Upper lobe of right lung (tissue), 1 donor: Measurements from ENCODE around the gene SECISBP2. TPM values are rescaled to one million over a fixed set of nuclear protein-coding genes. Genes with fewer than 3 reads are reported as not detected.

Source experiments
- ATAC-seq: fragments of 200-7000 bp; cut with Tn5 transposase; one replicate; pipeline ENCODE4 v1.9.1; 2020; ENCODE audit warnings: mild to moderate bottlenecking, moderate library complexity
- DNase-seq: peaks from one replicate; pipeline ENCODE4 v3.0.0-alpha.2; 2020
- H3K27ac ChIP-seq: fragments of 200-600 bp; one replicate; pipeline ENCODE4 v1.8.0; 2022
- H3K27me3 ChIP-seq: fragments of 200-600 bp; one replicate; pipeline ENCODE4 v1.8.0; 2022; ENCODE audit warnings: mild to moderate bottlenecking
- H3K36me3 ChIP-seq: fragments of 200-600 bp; one replicate; pipeline ENCODE4 v1.8.0; 2022
- H3K4me1 ChIP-seq: fragments of 200-600 bp; one replicate; pipeline ENCODE4 v1.8.0; 2022
- H3K4me3 ChIP-seq: fragments of 200-600 bp; one replicate; pipeline ENCODE4 v1.8.0; 2022; ENCODE audit warnings: mild to moderate bottlenecking
- H3K9me3 ChIP-seq: fragments of 200-600 bp; one replicate; pipeline ENCODE4 v1.8.0; 2022
- CTCF ChIP-seq: fragments of 200-600 bp; IDR thresholded peaks from one replicate; pipeline ENCODE4 v1.8.0; 2022; ENCODE audit warnings: antibody characterized with exemption
- intact Hi-C: fragments of 100-400 bp; cut with DNase I; formaldehyde crosslinking; loops from one replicate; pipeline ENCODE4 v1.11.0; 2022
- microRNA-seq: library from miRNA; unstranded; fragments of <30 nt; microRNA quantifications from one replicate; pipeline ENCODE4 v1.2.0, GENCODE V29; 2020; ENCODE audit warnings: borderline microRNAs expressed
- total RNA-seq: library from RNA; stranded (reverse); fragmentation: NEBNext Ultra II Directional; extraction: Animal tissue kit (Norgen Biotek cat#: 25700); gene quantifications from one replicate; pipeline ENCODE4 v1.2.1, GENCODE V29; 2021
- donor health status: DM: no; HTN: yes; CAD: no; lungs with severe emphysema.

Gene SECISBP2
- total RNA-seq, 1 donor from 2014 or later: 58.0 TPM

DNA sequence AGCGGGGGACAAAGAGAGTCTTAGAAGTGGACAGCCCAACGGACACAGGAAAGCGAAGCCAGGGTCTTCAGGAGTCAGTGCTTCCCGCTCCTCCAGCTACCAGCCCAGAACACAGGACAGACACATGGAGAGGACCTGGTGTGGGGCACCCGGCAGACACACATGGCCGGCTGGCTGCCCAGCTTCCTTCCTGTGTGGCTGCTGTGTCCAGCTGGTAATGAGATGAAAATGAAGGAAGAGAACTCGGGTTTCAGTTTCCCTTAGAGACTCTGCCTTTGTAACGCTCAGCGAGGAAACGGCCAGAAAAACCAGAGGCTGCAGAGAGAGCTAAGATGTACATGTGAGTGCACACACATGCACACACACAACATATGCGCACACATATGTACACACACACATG is 87.5 kb downstream of the SECISBP2 start:
- H3K4me3 ChIP-seq: peak overlapping the region; percentile 28
- intact Hi-C loops: no loop called here
- peaks cover 2% of the 10 kb centered on the region for H3K4me1 ChIP-seq
- TF ChIP-seq CTCF: no peak
- ATAC-seq: peak; percentile 66
- H3K9me3 ChIP-seq: no peaks in the 10 kb centered on the region
- peaks cover 21% of the 10 kb centered on the region for H3K36me3 ChIP-seq
- no peaks in the 10 kb centered on the region for H3K27me3 ChIP-seq
- H3K27ac ChIP-seq: peak overlapping the region; percentile 37
- DNase-seq: no peak

- intact Hi-C loops: no loop called here
- Histone ChIP-seq H3K9me3 (no peaks in the 10 kb centered on the region), H3K4me1 (no peaks in the 10 kb centered on the region), H3K27ac (no peak overlapping the region), H3K27me3 (no peaks in the 10 kb centered on the region), H3K4me3 (no peak overlapping the region), H3K36me3 (peaks cover 12% of the 10 kb centered on the region)
- no peak for TF ChIP-seq CTCF
- no peak for ATAC-seq
- no peak for DNase-seq
These were observed 88.8 kb downstream of the SECISBP2 start for GRCh38 chr9:89407070-89407469.

GRCh38 chr9:89408628-89409101 is 90.4 kb downstream of the SECISBP2 start:
- H3K4me3 ChIP-seq: no peak overlapping the region
- no peak for DNase-seq
- no peaks in the 10 kb centered on the region for H3K9me3 ChIP-seq
- no peak for TF ChIP-seq CTCF
- no peak overlapping the region for H3K27ac ChIP-seq
- ATAC-seq: peak; percentile 47
- no peaks in the 10 kb centered on the region for H3K36me3 ChIP-seq
- no peaks in the 10 kb centered on the region for H3K27me3 ChIP-seq
- H3K4me1 ChIP-seq: no peaks in the 10 kb centered on the region
- intact Hi-C loops: no loop called here

Small RNA genes within 50 kb of the gene (microRNA-seq; reads per million reads assigned to microRNA genes)
- not detected for gene MIR3153

Other genes starting within 250 kb of the SECISBP2 start
- gene SHC3, start 139.7 kb upstream of the SECISBP2 start, total RNA-seq: 12.9 TPM
- gene CKS2, start 7.3 kb upstream of the SECISBP2 start, total RNA-seq: 15.0 TPM
- 46.2 TPM for gene SEMA4D, start 179.6 kb downstream of the SECISBP2 start, total RNA-seq